WTC11 (cell line): Measurements from ENCODE around the gene BUD23.

Experiments used
- CREB1 ChIP-seq: sonication (generic); formaldehyde crosslinking; IDR thresholded peaks from 2 replicates; pipeline ENCODE4 v1.8.0; 2023; ENCODE audit warnings: mild to moderate bottlenecking, missing genetic modification reagents
- CREM ChIP-seq: sonication (generic); formaldehyde crosslinking; IDR thresholded peaks from 2 replicates; pipeline ENCODE4 v1.8.1; 2022; ENCODE audit warnings: mild to moderate bottlenecking, missing genetic modification reagents, moderate library complexity
- ESRRA ChIP-seq: sonication (generic); formaldehyde crosslinking; IDR thresholded peaks from 2 replicates; pipeline ENCODE4 v1.8.1; 2022; ENCODE audit warnings: mild to moderate bottlenecking, missing genetic modification reagents, borderline replicate concordance
- KAT7 ChIP-seq: sonication (generic); formaldehyde crosslinking; IDR thresholded peaks from 2 replicates; pipeline ENCODE4 v1.8.1; 2023; ENCODE audit warnings: missing genetic modification reagents, mild to moderate bottlenecking, borderline replicate concordance
- SP1 ChIP-seq: sonication (generic); formaldehyde crosslinking; conservative IDR thresholded peaks from 2 replicates; pipeline ENCODE4 v1.8.1; 2022; ENCODE audit warnings: missing genetic modification reagents
- TP53 ChIP-seq: sonication (generic); formaldehyde crosslinking; IDR thresholded peaks from 2 replicates; pipeline ENCODE4 v1.8.1; 2023; ENCODE audit warnings: mild to moderate bottlenecking, missing genetic modification reagents
- TF ChIP-seq, protein P1 (sequence below): fragments of 200-600 bp; IDR thresholded peaks from 2 replicates; pipeline ENCODE4 v1.8.0; 2022; ENCODE audit warnings: antibody characterized with exemption
- TF ChIP-seq, protein P2 (sequence below): sonication (generic); formaldehyde crosslinking; IDR thresholded peaks from 2 replicates; pipeline ENCODE4 v1.8.1; 2022; ENCODE audit warnings: mild to moderate bottlenecking, missing genetic modification reagents, moderate library complexity, borderline replicate concordance
- TF ChIP-seq, protein P3 (sequence below): fragments of 250-450 bp; sonication (Bioruptor Pico); IDR thresholded peaks from 2 replicates; pipeline ENCODE4 v1.9.0; 2021; ENCODE audit warnings: moderate library complexity, mild to moderate bottlenecking, inconsistent platforms, borderline replicate concordance
- TF ChIP-seq, protein P4 (sequence below): sonication (generic); formaldehyde crosslinking; IDR thresholded peaks from 2 replicates; pipeline ENCODE4 v1.8.1; 2022; ENCODE audit warnings: low read depth, mild to moderate bottlenecking, moderate library complexity, missing genetic modification reagents, borderline replicate concordance
- TF ChIP-seq, protein P5 (sequence below): sonication (generic); formaldehyde crosslinking; IDR thresholded peaks from 2 replicates; pipeline ENCODE4 v1.8.0; 2022; ENCODE audit warnings: mild to moderate bottlenecking, missing genetic modification reagents
- TF ChIP-seq, protein P6 (sequence below): sonication (generic); formaldehyde crosslinking; IDR thresholded peaks from 2 replicates; pipeline ENCODE4 v1.8.0; 2022; ENCODE audit warnings: mild to moderate bottlenecking, missing genetic modification reagents

DNA sequence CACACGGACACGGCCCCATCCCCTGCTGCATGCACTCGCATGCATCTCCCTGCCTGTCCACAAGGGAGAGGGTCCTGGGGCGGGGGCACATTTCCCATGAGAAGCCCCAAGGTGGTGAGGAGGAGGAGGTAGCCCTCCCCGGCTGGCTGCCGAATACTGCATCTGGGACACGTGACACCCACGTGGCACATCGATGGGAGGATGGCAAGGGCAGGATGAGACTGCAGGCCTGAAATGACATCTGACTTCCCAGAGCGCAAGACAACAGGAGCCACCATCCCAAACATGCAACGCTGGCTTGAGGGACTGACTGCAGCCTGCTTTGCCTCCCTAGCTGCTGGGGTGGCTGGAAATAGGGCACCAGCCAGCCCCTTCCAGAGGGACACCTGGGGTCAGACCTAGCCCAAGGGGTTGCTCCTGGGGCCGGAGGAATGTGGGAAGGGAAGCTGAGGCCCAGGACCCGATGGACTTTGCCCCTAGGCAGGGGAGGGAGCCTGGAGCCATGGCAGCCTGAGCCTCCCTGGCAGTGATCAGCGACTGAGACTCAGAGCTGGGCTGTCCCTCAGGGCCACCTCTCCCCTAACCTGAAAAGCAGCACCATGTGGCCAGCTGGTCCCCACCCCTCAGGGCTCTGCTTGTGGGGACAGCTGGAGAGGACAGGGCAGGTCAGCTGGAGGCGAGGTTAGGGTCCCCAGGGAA is 16.1 kb downstream of the BUD23 start:
- TF ChIP-seq, protein P1, sequence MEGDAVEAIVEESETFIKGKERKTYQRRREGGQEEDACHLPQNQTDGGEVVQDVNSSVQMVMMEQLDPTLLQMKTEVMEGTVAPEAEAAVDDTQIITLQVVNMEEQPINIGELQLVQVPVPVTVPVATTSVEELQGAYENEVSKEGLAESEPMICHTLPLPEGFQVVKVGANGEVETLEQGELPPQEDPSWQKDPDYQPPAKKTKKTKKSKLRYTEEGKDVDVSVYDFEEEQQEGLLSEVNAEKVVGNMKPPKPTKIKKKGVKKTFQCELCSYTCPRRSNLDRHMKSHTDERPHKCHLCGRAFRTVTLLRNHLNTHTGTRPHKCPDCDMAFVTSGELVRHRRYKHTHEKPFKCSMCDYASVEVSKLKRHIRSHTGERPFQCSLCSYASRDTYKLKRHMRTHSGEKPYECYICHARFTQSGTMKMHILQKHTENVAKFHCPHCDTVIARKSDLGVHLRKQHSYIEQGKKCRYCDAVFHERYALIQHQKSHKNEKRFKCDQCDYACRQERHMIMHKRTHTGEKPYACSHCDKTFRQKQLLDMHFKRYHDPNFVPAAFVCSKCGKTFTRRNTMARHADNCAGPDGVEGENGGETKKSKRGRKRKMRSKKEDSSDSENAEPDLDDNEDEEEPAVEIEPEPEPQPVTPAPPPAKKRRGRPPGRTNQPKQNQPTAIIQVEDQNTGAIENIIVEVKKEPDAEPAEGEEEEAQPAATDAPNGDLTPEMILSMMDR: no peak
- TF ChIP-seq, protein P2, sequence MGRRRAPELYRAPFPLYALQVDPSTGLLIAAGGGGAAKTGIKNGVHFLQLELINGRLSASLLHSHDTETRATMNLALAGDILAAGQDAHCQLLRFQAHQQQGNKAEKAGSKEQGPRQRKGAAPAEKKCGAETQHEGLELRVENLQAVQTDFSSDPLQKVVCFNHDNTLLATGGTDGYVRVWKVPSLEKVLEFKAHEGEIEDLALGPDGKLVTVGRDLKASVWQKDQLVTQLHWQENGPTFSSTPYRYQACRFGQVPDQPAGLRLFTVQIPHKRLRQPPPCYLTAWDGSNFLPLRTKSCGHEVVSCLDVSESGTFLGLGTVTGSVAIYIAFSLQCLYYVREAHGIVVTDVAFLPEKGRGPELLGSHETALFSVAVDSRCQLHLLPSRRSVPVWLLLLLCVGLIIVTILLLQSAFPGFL (CRISPR knock-in tag): no peak
- TF ChIP-seq ESRRA (CRISPR knock-in tag): no peak
- TF ChIP-seq KAT7: no peak
- TF ChIP-seq, protein P3, sequence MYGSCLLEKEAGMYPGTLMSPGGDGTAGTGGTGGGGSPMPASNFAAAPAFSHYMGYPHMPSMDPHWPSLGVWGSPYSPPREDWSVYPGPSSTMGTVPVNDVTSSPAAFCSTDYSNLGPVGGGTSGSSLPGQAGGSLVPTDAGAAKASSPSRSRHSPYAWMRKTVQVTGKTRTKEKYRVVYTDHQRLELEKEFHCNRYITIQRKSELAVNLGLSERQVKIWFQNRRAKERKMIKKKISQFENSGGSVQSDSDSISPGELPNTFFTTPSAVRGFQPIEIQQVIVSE (CRISPR knock-in tag): no peak
- TF ChIP-seq CREM (CRISPR knock-in tag): no peak
- TF ChIP-seq, protein P4, sequence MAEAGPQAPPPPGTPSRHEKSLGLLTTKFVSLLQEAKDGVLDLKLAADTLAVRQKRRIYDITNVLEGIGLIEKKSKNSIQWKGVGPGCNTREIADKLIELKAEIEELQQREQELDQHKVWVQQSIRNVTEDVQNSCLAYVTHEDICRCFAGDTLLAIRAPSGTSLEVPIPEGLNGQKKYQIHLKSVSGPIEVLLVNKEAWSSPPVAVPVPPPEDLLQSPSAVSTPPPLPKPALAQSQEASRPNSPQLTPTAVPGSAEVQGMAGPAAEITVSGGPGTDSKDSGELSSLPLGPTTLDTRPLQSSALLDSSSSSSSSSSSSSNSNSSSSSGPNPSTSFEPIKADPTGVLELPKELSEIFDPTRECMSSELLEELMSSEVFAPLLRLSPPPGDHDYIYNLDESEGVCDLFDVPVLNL (CRISPR knock-in tag): no peak
- no peak for TF ChIP-seq TP53
- no peak for TF ChIP-seq CREB1 (CRISPR knock-in tag)
- TF ChIP-seq, protein P5, sequence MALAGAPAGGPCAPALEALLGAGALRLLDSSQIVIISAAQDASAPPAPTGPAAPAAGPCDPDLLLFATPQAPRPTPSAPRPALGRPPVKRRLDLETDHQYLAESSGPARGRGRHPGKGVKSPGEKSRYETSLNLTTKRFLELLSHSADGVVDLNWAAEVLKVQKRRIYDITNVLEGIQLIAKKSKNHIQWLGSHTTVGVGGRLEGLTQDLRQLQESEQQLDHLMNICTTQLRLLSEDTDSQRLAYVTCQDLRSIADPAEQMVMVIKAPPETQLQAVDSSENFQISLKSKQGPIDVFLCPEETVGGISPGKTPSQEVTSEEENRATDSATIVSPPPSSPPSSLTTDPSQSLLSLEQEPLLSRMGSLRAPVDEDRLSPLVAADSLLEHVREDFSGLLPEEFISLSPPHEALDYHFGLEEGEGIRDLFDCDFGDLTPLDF (CRISPR knock-in tag): no peak
- no peak for TF ChIP-seq SP1 (CRISPR knock-in tag)
- TF ChIP-seq, protein P6, sequence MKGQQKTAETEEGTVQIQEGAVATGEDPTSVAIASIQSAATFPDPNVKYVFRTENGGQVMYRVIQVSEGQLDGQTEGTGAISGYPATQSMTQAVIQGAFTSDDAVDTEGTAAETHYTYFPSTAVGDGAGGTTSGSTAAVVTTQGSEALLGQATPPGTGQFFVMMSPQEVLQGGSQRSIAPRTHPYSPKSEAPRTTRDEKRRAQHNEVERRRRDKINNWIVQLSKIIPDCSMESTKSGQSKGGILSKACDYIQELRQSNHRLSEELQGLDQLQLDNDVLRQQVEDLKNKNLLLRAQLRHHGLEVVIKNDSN (CRISPR knock-in tag): no peak
